Mesothelial cell of epicardium (in vitro differentiated cells): ENCODE results near the gene ITGA4. TPM values are rescaled to one million over a fixed set of nuclear protein-coding genes. Genes with fewer than 3 reads are reported as not detected.

Experiments
- DNase-seq, 2 experiments: peaks; one replicate each; pipeline ENCODE4 v3.0.0; 2021; ENCODE audit warnings: low spot score in 2 of 2; ENCODE audit not compliant: unreplicated experiment in 2 of 2
- H3K27ac Mint-ChIP-seq: 2 replicates; pipeline ENCODE4 v1.8.0; 2021; ENCODE audit warnings: mixed read lengths
- H3K27me3 Mint-ChIP-seq: 2 replicates; pipeline ENCODE4 v1.8.0; 2021; ENCODE audit warnings: low read depth, mixed read lengths
- H3K36me3 Mint-ChIP-seq: 2 replicates; pipeline ENCODE4 v1.8.0; 2021; ENCODE audit warnings: mixed read lengths
- H3K4me1 Mint-ChIP-seq: 2 replicates; pipeline ENCODE4 v1.8.0; 2021; ENCODE audit warnings: mixed read lengths
- H3K4me3 Mint-ChIP-seq: 2 replicates; pipeline ENCODE4 v1.8.0; 2021; ENCODE audit warnings: mild to moderate bottlenecking, moderate library complexity, mixed read lengths
- H3K9me3 Mint-ChIP-seq: 2 replicates; pipeline ENCODE4 v1.8.0; 2021; ENCODE audit warnings: mixed read lengths
- CTCF ChIP-seq: fragments of 200-600 bp; sonication (generic); IDR thresholded peaks from one replicate; pipeline ENCODE4 v1.5.0; 2021; ENCODE audit warnings: antibody characterized with exemption; ENCODE audit not compliant: unreplicated experiment
- total RNA-seq: library from RNA; stranded (reverse); gene quantifications from 3 replicates; pipeline ENCODE4 v1.2.1, GENCODE V29; 2021

ITGA4 gene
- 1.8 to 2.5 TPM (median 2.3 TPM) in 3 replicates for total RNA-seq

DNA sequence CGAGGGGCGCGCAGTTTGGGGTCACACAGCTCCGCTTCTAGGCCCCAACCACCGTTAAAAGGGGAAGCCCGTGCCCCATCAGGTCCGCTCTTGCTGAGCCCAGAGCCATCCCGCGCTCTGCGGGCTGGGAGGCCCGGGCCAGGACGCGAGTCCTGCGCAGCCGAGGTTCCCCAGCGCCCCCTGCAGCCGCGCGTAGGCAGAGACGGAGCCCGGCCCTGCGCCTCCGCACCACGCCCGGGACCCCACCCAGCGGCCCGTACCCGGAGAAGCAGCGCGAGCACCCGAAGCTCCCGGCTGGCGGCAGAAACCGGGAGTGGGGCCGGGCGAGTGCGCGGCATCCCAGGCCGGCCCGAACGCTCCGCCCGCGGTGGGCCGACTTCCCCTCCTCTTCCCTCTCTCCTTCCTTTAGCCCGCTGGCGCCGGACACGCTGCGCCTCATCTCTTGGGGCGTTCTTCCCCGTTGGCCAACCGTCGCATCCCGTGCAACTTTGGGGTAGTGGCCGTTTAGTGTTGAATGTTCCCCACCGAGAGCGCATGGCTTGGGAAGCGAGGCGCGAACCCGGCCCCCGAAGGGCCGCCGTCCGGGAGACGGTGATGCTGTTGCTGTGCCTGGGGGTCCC lies at the start of gene ITGA4:
ITGA4 (plus strand) TSS at position 266 of the 620 bp plus-strand sequence; CDS start at position 535, 269 bp downstream.
- Mint-ChIP-seq H3K4me3 (peak within 1 kb of the TSS; percentile 74), H3K36me3 (no peaks in the 10 kb centered on the region), H3K4me1 (peaks cover 8% of the 10 kb centered on the region), H3K27me3 (peaks cover 87% of the 10 kb centered on the region), H3K27ac (no peak within 1 kb of the TSS), H3K9me3 (no peaks in the 10 kb centered on the region)
- peak; percentile 53 to 80 for DNase-seq
- peak; percentile 62 for TF ChIP-seq CTCF

- H3K4me1 Mint-ChIP-seq = no peaks in the 10 kb centered on the region
- no peak for DNase-seq
- no peak for TF ChIP-seq CTCF
- H3K27ac Mint-ChIP-seq = no peak overlapping the region
- H3K9me3 Mint-ChIP-seq = peaks cover 16% of the 10 kb centered on the region
- H3K36me3 Mint-ChIP-seq = no peaks in the 10 kb centered on the region
- peaks cover 5% of the 10 kb centered on the region for H3K27me3 Mint-ChIP-seq
- no peak overlapping the region for H3K4me3 Mint-ChIP-seq
Observed at GRCh38 chr2:181408861-181409260, 48.3 kb upstream of the ITGA4 start.

GRCh38 chr2:181411105-181411849 lies 45.9 kb upstream of the ITGA4 start:
- no peak for DNase-seq
- Mint-ChIP-seq H3K27me3 (peaks cover 3% of the 10 kb centered on the region), H3K4me3 (no peak overlapping the region), H3K9me3 (peaks cover 36% of the 10 kb centered on the region), H3K4me1 (no peaks in the 10 kb centered on the region), H3K27ac (no peak overlapping the region), H3K36me3 (no peaks in the 10 kb centered on the region)
- TF ChIP-seq CTCF = no peak

- Mint-ChIP-seq H3K36me3 (no peaks in the 10 kb centered on the region), H3K4me3 (no peak overlapping the region), H3K27ac (no peak overlapping the region), H3K27me3 (no peaks in the 10 kb centered on the region), H3K9me3 (peaks cover 17% of the 10 kb centered on the region), H3K4me1 (peaks cover 6% of the 10 kb centered on the region)
- no peak for TF ChIP-seq CTCF
- no peak for DNase-seq
Observed at GRCh38 chr2:181419129-181419855, 37.9 kb upstream of the ITGA4 start.

- no peak overlapping the region for H3K27ac Mint-ChIP-seq
Observed at GRCh38 chr2:181420259-181421130, 36.7 kb upstream of the ITGA4 start.

More at GRCh38 chr2:181420259-181421130, 36.7 kb upstream of the ITGA4 start:
- peaks cover 6% of the 10 kb centered on the region for H3K4me1 Mint-ChIP-seq
- TF ChIP-seq CTCF = no peak
- peaks cover 6% of the 10 kb centered on the region for H3K9me3 Mint-ChIP-seq
- H3K27me3 Mint-ChIP-seq = no peaks in the 10 kb centered on the region
- no peak for DNase-seq
- no peaks in the 10 kb centered on the region for H3K36me3 Mint-ChIP-seq
- H3K4me3 Mint-ChIP-seq = no peak overlapping the region
